Measurements from ENCODE around the gene ST7L.

DNA sequence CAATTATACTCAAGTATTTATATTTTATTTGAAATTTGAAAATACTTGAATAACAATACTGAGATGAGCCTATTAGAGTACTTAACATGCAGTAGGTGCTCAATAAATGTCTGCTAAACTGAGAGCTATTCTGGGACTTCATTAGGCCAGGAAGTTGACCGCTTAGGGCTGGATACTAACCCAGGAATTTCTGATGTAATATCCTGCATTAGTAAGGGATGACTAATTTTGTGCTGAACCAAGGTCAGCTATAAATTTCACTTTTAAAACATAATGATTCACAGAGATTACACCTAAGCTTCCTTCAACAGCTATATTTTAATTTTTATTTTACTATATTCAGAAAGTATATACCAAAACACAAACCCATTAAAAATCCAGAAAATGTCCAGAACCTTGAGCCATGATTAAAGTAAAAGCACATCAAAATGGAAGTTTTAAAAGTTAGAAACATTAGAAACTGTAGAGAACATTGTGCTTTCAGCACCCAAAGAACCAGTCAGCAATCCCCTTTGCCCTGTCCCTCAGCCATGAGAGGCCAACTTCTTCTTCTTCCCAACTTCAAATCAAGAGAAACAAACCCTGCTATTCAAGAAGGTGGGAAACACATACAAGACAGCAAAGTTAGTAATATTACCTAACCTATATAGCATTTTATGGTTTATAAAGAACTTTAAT lies 74.8 kb downstream of the ST7L start:
- TF ChIP-seq, protein P1, sequence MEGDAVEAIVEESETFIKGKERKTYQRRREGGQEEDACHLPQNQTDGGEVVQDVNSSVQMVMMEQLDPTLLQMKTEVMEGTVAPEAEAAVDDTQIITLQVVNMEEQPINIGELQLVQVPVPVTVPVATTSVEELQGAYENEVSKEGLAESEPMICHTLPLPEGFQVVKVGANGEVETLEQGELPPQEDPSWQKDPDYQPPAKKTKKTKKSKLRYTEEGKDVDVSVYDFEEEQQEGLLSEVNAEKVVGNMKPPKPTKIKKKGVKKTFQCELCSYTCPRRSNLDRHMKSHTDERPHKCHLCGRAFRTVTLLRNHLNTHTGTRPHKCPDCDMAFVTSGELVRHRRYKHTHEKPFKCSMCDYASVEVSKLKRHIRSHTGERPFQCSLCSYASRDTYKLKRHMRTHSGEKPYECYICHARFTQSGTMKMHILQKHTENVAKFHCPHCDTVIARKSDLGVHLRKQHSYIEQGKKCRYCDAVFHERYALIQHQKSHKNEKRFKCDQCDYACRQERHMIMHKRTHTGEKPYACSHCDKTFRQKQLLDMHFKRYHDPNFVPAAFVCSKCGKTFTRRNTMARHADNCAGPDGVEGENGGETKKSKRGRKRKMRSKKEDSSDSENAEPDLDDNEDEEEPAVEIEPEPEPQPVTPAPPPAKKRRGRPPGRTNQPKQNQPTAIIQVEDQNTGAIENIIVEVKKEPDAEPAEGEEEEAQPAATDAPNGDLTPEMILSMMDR (IDR thresholded peaks at IDR 0.05; ENCODE audit: extremely low read depth in 1 of 2, insufficient read depth in 1 of 2, low read depth in 1 of 2, low read length in 2 of 2), result no peak
- TF ChIP-seq POLR2A (IDR thresholded peaks at IDR 0.05; ENCODE audit: low read depth, low read length), result peak; percentile 32
